KG1 (cell line): Measurements from ENCODE around the gene ANKRD40.

ENCODE experiments used
- DNase-seq: peaks from one replicate; lab custom pipeline; 2025; lab: John Stamatoyannopoulos, UW

The ANKRD40 gene

DNA sequence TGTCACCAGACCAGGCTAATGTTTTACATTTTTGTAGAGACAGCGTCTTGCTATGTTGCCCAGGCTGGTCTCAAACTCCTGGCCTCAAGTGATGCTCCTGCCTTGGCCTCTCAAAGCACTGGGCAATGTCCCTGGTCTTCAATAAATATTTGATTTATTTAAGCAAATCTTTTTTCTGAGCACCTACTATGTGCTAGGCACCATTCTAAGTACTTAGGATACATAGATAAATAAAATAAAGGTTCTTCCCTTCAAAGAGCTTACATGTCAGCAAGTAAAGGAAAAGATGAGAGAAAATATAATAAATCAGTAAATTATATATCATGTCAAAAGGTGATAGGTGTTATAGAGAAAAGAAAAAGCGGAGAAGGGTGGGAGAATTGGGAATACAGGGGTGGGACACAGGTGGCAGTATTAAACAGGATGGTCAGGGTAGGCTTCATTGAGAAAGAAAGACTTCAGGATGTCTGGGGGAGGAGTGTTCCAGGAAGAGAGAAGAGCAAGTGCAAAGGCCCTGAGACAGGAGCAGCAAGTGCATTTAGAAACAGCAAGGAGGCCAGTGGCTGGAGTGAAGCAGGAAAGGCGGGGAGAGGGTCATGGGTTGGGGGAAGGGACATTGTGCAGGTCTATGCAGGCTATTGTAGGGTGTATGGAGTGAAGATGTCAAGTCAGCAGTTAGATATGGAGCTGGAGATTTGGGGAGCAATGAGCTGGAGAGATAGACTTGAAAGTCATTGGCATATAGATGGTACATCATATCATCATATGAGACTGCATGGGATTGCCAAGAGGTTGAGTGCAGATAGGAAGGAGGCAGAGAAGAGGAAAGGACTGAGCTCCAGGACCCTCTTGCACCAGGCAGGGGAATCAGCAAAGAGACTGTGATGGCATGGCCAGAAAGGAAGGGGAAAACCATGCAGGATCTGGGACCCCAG, 61.7 kb downstream of the ANKRD40 start:
- no peak for DNase-seq
